DMS114 treated with DMSO at 0.1 percent for 48 hours (cell line): ENCODE results near the gene TPO.
"Not testable (repeated sequence)": the region's sequence is repeated elsewhere in the genome, so short reads cannot be mapped to it uniquely, and the experiment has no call there.

Experiments used
- DNase-seq: peaks from one replicate; lab custom pipeline; 2025; ENCODE audit not compliant: unreplicated experiment; lab: John Stamatoyannopoulos, UW

TPO gene

DNA sequence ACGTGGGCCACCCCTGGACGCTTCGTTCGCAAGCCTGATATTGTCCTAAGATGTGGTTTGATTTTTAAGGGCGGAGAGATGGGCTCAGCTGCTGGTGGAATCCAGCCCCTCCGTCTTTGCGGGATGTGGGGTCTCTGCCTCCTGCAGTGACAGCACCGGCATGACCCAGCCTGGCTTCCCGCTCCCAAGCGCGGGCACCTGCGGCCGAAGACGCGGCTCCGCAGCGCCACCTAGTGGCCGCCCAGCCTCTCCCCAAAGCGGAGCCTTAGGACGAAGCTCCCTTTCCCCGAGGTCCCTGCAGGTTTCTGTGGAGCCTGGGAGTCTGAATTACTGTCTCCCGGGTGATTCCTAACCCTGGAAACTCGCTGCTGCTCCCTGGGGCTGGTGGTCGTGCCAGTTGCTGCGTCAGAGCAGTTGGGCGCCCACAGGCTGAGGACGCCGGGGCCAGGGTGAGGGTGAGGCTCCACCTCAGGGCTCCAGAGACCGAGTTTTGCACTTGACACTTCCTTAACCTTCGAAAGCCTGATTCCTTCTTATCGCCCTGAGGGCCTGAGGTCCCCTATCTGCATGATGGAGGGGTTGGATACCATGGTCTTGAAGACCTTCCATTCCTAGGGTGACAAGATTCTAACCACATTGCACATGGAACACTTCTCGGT lies 137.5 kb downstream of the TPO start:
- DNase-seq = peak; percentile 6

DNA sequence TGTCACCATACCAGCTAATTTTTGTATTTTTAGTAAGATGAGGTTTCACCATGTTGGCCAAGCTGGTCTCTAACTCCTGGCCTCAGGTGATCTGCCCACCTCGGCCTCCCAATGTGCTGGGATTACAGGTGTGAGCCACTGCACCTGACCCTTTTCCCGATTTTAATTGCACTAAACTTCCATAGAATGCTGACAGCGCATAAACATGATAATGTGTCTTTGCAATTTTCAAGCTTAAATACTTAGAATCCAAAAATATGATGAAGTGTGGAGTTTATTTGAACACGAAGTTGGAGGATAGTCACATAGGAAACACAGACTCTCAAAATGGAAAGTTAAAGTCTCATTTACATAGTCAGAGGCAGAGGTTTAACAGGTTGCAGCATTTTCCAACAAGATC lies 138.6 kb downstream of the TPO start:
- no peak for DNase-seq

DNA sequence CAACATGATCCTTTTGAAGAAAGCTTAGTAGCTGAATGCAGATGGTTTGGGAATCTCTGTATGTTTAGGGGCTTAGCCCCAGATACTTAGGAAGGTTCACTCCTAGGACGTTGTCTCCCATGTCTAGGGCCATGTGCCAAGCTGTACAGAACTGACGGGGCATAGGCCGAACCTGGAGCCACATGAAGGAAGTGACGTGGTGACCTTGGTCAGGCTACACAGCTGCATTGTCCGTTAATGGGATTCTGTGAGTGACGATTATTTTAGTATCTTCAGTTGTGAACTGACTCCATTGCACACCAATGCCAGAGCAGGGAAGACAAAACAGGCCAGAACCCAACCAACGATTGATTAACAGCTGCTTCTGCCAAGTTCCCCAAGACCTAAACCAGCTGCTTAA lies 139.3 kb downstream of the TPO start:
- no peak for DNase-seq

DNA sequence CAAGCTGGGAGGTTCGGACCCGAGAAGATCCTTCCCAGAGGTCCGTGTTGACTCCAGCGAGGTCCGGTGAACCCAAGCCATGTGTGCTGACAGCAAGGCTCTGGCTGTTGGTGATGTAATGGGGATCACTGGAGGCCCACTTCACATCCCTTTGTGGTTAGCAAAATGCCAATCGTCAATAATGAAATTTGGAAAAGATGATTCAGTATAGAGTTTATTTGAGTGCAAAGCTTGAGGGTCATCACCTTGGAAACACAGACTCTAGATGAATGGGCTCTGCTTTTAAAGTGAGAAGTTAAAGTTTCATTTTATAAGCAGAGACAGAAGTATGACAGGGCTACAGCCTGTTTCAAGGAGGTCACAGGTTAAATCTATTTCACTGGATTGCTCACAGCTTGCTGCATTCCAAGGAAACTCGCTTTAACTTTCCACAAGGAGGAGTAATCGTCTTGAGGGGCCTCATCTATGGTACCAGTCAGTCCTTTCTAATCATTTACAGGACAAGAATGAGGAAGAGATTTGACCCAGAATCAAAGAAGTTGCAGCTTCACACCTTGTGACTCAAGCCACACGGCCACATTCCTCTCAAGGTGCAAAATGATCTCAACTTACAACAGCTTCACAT lies 140.5 kb downstream of the TPO start:
- no peak for DNase-seq

DNA sequence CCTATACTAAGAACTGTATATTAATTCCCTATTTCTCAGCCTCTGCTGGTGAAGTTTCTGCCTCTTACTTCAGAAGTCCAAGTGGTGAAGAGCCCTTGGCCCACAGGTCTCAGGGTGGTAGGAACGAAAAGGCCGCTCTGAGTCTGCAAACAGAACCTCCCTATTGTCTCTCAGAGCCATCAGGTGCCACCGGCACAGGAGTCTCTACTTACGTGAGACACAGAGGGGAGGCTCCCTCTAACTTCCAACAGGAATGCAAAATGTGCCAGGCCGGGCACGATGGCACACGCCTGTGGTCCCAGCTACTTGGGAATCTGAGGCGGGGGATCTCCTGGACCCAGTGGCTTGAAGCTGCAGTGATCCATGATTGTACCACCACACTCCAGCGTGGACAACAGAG lies 143.0 kb downstream of the TPO start:
- DNase-seq = no peak

DNA sequence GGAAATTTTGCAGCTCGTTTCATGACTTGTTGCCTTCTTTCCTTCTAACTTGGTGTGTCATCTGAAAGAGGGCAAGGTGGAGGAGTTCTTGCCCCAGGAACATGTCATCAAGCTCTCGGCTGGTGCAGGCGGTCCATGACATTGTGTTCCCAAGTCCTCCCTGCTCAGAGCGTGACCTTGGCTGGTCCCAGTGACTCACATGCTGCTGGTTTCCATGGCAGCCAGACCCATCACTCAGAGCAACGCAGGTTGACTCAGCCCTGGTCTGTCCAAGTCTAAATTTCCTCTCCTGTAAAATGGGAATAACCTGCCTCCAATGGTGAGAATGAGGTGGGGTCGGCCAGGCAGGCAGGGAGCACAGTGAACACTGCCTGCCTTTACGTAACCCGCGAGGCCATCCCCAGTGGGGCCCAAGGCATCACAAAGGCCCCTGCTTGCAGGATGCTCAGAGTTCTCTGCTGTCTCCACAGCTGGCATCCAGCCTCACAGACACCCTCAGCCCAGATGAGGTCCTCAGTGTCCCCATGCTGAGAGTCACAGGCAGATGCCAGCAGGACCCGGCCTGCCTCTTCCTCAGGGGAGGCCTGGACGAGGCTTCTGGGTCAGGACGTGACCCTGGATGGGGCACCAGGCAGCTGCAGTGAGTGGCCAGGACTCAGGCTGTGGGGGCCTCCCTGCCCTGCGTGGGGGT lies 143.7 kb downstream of the TPO start:
- DNase-seq = no peak

DNA sequence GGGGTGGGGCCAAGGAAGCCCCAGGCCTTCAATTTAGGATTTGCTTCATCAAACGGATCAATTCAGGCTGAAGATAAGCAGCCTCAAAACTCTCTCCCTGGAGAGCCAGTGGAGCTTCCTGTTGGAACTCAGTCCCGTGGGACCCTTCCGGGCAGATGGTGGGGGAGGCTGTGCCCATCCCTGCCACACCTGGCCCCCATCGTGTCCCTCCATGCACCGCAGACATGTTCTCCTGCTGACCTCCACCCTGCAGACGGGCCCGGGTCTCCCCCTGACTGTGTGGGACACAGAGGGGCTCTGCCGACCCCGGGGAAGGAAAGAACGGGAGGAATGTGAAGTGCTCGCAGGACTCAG lies 144.2 kb downstream of the TPO start:
- no peak for DNase-seq

DNA sequence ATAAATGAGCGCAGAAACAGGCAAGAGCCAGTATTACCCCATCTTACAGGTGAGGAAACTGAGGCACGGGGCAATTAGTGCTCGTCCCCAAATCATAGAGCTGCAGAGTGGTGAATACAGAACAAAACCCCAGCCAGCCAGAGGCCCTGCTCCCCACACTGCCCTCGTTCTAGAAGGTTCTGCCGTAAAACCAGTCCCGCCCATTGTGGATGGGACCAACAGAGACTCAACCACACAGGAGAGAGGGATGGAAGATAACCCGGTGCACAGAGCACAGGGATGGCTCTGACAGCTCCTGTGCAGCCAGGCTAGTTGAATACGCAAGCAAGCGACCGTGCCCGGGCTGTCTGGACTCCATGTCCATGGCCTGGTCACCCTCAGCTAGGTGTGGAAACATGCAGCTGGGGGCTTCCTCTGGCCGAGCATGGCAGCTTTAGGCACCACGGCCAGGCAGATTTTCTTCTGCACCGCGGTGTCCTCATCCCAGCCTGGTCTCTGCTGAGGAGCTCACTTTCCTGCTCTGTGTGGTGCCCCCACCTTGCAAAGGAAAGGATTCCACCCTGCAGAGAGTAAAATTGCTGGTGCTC lies 146.4 kb downstream of the TPO start:
- DNase-seq = no peak

DNA sequence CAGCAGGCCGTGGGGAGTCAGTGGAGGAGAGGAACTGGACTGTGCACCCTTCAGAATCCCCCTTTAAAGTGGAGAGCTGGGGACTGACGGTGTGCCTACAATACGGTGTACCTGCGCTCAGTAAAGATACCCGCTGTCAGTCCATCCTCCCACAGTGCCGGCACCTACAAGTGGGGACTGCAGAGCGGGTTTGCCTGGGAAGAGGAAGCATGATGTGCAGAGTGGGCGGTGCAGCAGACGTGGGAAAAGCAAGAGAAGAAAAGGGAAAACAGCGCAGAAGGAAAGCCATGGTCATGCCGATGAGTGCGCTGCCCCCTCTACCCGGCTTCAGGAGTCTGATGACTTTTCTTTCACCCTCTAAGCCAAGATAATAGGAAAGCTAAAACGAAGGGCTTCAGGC lies 148.0 kb downstream of the TPO start:
- DNase-seq = no peak

DNA sequence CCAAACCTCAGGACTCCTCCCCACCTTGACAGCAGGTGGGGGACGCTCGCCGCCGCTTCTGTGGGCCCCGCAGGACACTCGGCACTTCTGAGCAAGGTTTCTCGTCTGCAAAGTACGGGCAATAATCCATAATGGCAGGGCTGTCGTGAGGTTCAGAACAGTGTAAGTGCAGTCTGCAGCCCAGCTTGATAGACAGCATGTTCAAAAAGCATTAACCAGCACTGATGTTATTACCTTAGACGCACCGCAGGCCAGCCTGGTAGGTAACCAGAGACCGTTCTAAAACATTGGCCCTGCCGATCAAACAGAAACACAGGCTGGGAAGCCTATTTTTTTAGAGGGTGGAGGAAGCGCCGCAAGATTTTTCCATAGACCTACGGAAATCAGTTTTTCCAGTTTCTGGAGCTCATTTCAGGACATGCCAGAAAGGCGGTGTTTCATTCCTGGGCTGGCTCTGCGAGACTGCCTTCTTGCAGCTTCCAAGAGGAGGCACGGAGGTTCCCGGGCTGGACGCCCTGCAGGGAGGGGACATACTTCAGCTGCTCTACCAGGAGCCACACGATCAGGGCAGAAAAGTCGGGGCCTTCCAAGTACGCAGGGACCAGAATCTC lies 148.7 kb downstream of the TPO start:
- DNase-seq = no peak

DNA sequence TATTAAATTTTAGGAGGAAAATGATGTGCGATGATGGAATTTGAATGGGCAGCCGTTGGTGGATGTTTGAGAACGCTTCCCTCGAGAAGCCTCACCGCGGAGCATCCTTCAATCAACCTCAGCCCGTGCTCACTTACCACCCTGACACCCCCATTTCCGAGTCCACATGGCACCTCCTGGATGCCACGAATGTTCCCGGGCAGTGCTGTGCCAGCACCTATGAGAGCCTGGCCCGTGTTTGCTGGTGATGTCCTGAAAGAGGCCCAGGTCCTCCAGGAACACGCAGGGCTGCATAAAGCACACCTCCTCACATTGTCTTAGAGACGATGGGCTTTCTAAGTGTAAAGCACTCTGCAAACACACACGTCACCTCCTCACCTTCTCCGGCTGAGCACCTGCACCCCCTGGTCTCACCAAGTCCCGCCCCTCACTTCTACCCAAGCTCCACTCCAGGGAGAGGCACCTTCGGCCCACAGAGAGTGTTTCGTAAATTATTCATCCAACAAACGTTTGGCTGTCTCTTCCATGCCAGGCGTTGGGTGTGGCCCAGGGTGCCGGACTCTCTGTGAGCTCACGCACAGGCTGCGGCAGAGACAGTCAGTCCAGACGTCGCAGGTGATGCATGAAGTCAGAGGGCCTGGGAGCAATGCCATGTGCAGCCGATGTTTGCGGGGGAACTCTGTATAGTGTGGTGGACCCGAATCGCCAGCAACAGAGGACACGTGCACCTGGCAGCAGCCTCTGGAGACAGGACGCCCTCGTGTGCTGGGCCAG lies 150.0 kb downstream of the TPO start:
- no peak for DNase-seq

DNA sequence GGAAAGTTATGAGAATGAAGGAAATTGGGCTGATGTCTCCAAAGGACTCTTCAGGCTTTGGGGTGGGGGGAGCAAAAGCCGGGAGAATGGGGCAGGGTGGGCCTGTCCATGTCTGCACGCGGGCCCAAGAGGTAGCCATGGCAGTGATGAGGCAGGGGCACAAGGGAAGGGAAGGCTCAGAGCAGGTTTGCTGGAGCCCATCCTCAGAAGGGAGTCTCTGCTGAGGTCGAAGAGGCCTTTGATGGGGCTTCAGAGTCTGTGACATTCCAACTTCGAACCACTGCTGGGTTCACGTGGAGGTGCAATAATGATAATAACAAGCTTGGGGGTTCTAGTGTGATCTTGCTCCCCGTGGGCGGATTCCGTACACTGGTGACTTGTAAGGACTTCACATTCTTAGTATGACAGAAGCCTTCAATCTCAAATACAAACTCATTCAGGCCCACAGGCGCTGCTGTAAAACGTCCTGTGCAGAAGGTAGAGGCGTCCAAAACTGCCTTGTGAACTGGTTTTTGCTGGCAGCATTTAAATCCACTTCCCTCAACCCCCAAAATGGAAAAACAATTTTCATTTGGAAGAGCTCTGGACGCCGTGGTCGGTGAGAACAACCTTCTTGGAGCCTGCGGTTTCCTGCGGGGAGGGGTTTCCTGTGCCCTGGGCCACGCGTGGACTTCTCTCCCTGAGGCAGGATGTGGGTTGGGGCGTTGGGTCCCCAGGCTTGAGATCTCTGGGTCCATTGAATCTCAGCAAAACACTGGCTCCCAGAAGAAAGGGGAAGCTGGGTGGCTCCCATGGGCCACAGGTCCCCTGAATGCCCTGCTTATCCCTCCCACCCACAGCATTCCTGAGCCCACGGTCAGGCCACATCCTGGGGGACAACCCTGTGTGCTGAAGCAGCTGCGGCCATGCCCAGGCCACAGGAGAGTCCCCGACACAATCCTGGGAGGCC lies 151.0 kb downstream of the TPO start:
- no peak for DNase-seq

DNA sequence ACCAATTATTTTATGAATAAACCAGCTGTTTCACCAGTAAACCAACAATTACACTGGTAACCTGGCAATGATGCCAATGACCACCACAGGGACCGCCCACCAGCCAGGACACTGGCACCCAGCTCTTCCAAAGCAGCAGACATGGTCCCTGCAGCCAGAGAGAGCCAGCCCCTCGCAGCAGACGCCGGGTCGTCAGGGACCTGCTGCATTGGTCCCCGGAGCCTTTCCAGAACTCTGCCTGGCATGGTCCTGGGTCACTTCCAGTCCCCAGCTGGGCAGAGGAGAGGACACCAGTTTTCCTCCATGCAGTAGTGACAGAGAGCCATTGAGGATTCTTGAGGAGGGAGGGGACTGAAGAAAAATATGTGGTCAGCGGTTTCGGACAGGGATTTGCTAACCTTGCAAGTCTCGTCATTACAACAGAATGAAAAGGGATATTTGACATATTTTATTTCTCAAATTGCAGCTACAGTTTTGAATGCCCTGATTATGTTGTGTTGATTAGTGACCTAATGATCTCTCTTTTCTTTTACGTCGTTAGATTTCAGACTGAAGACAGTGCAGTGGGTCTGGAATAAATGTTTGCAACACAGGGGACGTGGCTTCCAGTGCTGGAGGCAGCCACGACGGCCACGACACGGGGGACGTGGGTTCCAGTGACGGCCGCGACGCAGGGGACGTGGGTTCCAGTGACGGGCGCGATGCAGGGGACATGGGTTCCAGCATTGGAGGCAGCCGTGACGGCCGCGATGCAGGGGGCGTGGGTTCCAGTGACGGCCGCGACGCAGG lies 154.5 kb downstream of the TPO start:
- no peak for DNase-seq

DNA sequence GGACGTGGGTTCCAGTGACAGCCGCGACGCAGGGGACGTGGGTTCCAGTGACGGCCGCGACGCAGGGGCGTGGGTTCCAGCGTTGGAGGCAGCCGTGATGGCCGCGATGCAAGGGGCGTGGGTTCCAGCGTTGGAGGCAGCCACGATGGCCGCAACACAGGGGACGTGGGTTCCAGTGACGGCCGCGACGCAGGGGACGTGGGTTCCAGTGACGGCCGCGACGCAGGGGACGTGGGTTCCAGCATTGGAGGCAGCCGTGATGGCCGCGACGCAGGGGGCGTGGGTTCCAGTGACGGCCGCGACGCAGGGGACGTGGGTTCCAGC lies 155.0 kb downstream of the TPO start:
- DNase-seq = not testable (repeated sequence)

DNA sequence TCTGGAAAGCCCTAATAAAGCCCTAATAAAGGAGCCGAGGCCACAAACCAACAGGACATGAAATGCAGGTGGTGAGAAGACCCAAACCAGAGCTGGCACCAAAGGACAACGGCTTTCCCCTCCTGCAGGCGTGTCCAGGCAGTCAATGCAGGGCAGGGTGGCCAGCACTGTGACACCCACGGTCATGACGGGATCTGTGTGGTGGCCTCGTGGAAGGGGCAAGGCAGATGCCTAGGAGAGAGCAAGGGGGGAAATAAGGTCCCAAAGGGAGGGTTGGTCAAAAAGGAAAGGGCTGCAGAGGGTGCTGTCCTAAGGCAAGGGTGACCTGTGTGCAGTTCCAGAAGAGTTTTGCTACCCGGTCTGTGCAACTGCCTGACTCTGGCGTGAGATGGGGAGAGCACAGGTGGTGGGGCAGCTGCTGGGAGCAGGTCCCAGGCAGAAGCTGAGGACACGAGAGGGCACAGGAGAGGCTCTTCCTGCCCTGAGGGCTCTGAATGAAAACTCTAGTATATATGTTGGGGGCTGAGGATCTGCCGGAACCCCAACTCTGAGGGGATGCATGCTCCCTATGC lies 156.7 kb downstream of the TPO start:
- no peak for DNase-seq

DNA sequence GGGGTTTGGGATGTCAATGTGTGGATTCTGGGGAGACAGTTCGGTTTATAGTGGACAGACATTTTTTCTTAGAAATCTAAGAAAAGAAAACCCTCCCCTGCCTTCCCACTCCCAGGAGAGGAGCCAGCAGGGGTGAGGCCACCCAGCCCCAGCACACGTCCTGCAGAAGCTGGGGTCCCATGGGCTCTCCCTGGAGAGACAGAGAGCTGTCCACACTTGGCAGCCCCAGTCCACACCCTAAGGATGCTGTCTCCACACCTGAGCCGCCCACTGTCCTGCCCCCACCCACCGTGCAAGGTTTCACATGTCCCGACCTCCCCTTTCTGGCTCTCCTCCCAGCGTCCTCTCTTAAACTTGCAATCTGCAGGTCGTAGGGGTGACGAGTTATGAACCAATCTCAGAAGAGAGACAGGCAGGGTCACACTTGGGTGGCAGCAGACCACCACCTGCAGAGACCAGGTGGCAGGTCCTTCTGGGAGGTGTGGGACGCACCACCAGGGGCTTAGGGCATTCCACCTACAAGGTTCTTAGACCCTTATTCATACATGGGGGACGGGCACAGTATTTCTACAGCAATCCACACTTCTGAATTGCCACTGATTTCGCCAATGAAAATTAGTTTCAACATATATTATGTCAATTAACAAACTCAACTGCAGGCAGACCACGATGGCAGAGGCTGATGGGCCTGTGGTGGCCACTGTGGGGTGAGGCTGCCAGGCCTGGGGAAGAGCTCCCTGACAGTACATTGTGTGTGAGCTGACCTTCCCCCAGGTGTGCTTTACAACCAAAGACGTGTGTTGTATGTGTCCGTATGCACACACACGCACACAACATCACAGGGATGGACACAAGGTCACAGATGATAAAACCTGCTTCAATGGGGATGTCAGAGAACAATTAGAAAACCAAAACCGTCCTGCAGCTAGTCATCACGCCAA lies 158.5 kb downstream of the TPO start:
- DNase-seq = no peak

DNA sequence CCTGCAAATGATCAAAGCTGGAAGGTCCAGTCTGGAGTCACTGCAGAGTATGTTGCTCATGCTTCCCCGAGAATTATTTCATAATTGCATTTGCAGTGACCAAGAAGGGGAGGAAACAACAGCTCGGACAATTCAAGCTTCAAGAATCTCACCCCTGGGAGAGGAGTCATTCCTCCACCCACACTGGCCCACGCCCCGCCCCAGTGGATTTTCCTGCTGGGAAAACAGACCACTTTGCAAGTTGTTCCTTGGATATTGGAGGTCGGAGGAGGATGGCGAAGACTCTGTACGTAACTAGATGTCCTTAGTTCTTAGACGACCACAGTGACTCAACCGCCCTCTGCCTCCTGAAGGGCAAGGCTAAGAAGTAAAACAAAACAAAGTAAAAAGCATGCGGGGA lies 159.4 kb downstream of the TPO start:
- DNase-seq = no peak

DNA sequence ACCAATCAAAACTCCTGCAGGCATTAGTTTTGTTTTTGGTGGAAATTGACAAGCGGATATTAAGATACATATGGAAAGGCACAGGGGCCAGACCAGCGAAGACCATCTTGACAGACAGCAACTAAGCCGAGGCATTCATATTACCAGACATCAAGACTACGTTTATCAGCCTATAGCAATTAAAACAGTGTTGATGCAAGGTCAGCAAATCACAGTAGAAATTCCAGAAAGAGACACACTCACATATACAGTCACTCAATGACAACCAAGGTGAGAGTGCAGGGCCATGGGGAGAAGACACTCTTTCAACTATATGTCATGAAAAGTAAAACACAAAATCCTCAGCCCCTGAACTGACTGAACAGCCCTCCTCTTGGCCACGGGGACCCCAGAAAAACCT lies 164.6 kb downstream of the TPO start:
- no peak for DNase-seq
